Liver (tissue), 9 donors: ENCODE results near the gene ANKRD13D. TPM values are rescaled to one million over a fixed set of nuclear protein-coding genes. Genes with fewer than 3 reads are reported as not detected.

Source experiments
- DNase-seq: peaks from one replicate; pipeline ENCODE4 v3.0.0-alpha.2; 2017; ENCODE audit warnings: low spot score
- H3K27ac ChIP-seq, 2 donors: one replicate each; pipeline ENCODE4 v1.7.0; 2013; ENCODE audit warnings: inconsistent platforms in 2 of 2, low read length in 2 of 2, control low read depth in 1 of 2, low read depth in 1 of 2, mild to moderate bottlenecking in 1 of 2
- H3K27me3 ChIP-seq, 4 donors: one replicate each; pipeline versions ENCODE4 v1.6.1 to v1.7.0; 2013; ENCODE audit warnings: low read length in 3 of 4, inconsistent platforms in 1 of 4, mild to moderate bottlenecking in 1 of 4, moderate library complexity in 1 of 4; ENCODE audit not compliant: control insufficient read depth in 4 of 4, insufficient read depth in 4 of 4
- H3K36me3 ChIP-seq, 4 donors: one replicate each; pipeline versions ENCODE4 v1.6.1 to v1.7.0; 2013; ENCODE audit warnings: low read length in 3 of 4, mild to moderate bottlenecking in 3 of 4, low read depth in 1 of 4, moderate library complexity in 1 of 4; ENCODE audit not compliant: control insufficient read depth in 4 of 4, insufficient read depth in 3 of 4
- H3K4me1 ChIP-seq, 4 donors: one replicate each; pipeline versions ENCODE4 v1.6.1 to v1.7.0; 2013; ENCODE audit warnings: low read length in 3 of 4, mild to moderate bottlenecking in 3 of 4, moderate library complexity in 1 of 4; ENCODE audit not compliant: control insufficient read depth in 4 of 4, insufficient read depth in 4 of 4
- H3K4me3 ChIP-seq, 3 donors: one replicate each; pipeline versions ENCODE4 v1.6.1 to v1.7.0; 2013; ENCODE audit warnings: low read length in 3 of 3, control low read depth in 1 of 3, low read depth in 1 of 3, mild to moderate bottlenecking in 1 of 3
- H3K9ac ChIP-seq, 2 donors: one replicate each; pipeline ENCODE4 v1.7.0; 2013; ENCODE audit warnings: low read length in 2 of 2, mild to moderate bottlenecking in 2 of 2, moderate library complexity in 2 of 2, control low read depth in 1 of 2, low read depth in 1 of 2
- H3K9me3 ChIP-seq, 4 donors: one replicate each; pipeline versions ENCODE4 v1.6.1 to v1.7.0; 2013; ENCODE audit warnings: low read length in 3 of 4; ENCODE audit not compliant: control insufficient read depth in 4 of 4
- CTCF ChIP-seq: fragments of 150-350 bp; IDR thresholded peaks from 2 replicates; pipeline ENCODE4 v1.5.1; 2017; ENCODE audit warnings: improper control_type of control experiment, low read depth, low read length; ENCODE audit not compliant: missing input control
- FOXA1 ChIP-seq: IDR thresholded peaks from 2 replicates; pipeline ENCODE4 v1.6.1; 2016; ENCODE audit warnings: antibody characterized with exemption
- FOXA2 ChIP-seq: IDR thresholded peaks from 2 replicates; pipeline ENCODE4 v1.6.1; 2016; ENCODE audit warnings: antibody characterized with exemption
- GABPA ChIP-seq, 2 donors: IDR thresholded peaks in 1 of 2; conservative IDR thresholded peaks in 1 of 2; 2 replicates each; pipeline ENCODE4 v1.6.1; 2016; ENCODE audit warnings: antibody characterized with exemption in 2 of 2, mild to moderate bottlenecking in 1 of 2, moderate library complexity in 1 of 2
- HNF4A ChIP-seq, 2 donors: conservative IDR thresholded peaks; 2 replicates each; pipeline ENCODE4 v1.6.1; 2016; ENCODE audit warnings: antibody characterized with exemption in 2 of 2, mild to moderate bottlenecking in 2 of 2
- HNF4G ChIP-seq: IDR thresholded peaks from 2 replicates; pipeline ENCODE4 v1.6.1; 2016; ENCODE audit warnings: antibody characterized with exemption
- JUND ChIP-seq, 2 donors: IDR thresholded peaks; 2 replicates each; pipeline ENCODE4 v1.6.1; 2016; ENCODE audit warnings: antibody characterized with exemption in 2 of 2
- MAX ChIP-seq: IDR thresholded peaks from 2 replicates; pipeline ENCODE4 v1.6.1; 2016; ENCODE audit warnings: antibody characterized with exemption
- NR2F2 ChIP-seq: IDR thresholded peaks from 2 replicates; pipeline ENCODE4 v1.6.1; 2016; ENCODE audit warnings: antibody characterized with exemption
- RAD21 ChIP-seq, 2 donors: IDR thresholded peaks; 2 replicates each; pipeline ENCODE4 v1.6.1; 2016; ENCODE audit warnings: antibody characterized with exemption in 2 of 2, mild to moderate bottlenecking in 2 of 2
- REST ChIP-seq: IDR thresholded peaks from 2 replicates; pipeline ENCODE4 v1.6.1; 2016; ENCODE audit warnings: antibody characterized with exemption, mild to moderate bottlenecking
- RXRA ChIP-seq, 2 donors: IDR thresholded peaks; 2 replicates each; pipeline ENCODE4 v1.6.1; 2017 to 2018; ENCODE audit warnings: antibody characterized with exemption in 2 of 2, mild to moderate bottlenecking in 1 of 2
- SP1 ChIP-seq: IDR thresholded peaks from 2 replicates; pipeline ENCODE4 v1.6.1; 2018; ENCODE audit warnings: antibody characterized with exemption, mild to moderate bottlenecking
- WGBS: extraction: QIAGEN DNeasy Blood & Tissue Kit; methylation state at CpG from one replicate; pipeline ENCODE4 v1.1.7; 2013; 5-methylcytosine and 5-hydroxymethylcytosine counted together
- polyA plus RNA-seq, 2 donors: library from polyadenylated mRNA; stranded (reverse) in 1 of 2; unstranded in 1 of 2; fragments of 200-250 nt in 1 of 2; fragments of >200 nt in 1 of 2; fragmentation: Nextera tagmentation in 1 of 2; extraction: Ambion mirVana in 1 of 2; gene quantifications; one replicate each; pipeline versions ENCODE4 v1.2.1 to v1.2.3, GENCODE V29; 2013 to 2015
- total RNA-seq, 2 donors: library from RNA; depleted of rRNA; stranded (reverse); fragments of >200 nt; gene quantifications; one replicate each; pipeline ENCODE4 v1.2.3, GENCODE V29; 2014
- donor health status: healthy.
- donor health status: healthy.
- donor health status: healthy.
- donor health status: healthy.
- donor health status: healthy.

Gene ANKRD13D
- total and polyA plus RNA-seq, 4 donors: 5.5 to 15.0 (median 5.9) TPM

GRCh38 chr11:67252831-67253239, 36.3 kb upstream of the ANKRD13D start:
- no peak for DNase-seq
- no peak overlapping the region for H3K9ac ChIP-seq
- TF ChIP-seq SP1 (no peak), RAD21 (IDR thresholded peaks at IDR 0.05) (peak; percentile 64 to 73), NR2F2 (no peak), FOXA2 (no peak), FOXA1 (no peak), JUND (IDR thresholded peaks at IDR 0.05) (no peak), CTCF (peak; percentile 29), GABPA (IDR thresholded peaks at IDR 0.05 in 1 of 2, conservative IDR thresholded peaks at IDR 0.05 in 1 of 2) (no peak), MAX (no peak), RXRA (IDR thresholded peaks at IDR 0.05) (peak in 1 of 2 donors; percentile 9)
- H3K27me3 ChIP-seq: no peaks in the 10 kb centered on the region
- 88% methylated on average over 4 of the region's 4 CpGs for WGBS
- no peaks in the 10 kb centered on the region for H3K9me3 ChIP-seq
- peaks cover 26 to 80% (median 69%) of the 10 kb centered on the region in 4 donors for H3K36me3 ChIP-seq
- H3K27ac ChIP-seq: no peak overlapping the region
- H3K4me1 ChIP-seq: peaks cover 2 to 60% (median 48%) of the 10 kb centered on the region in 4 donors
- no peak overlapping the region for H3K4me3 ChIP-seq

- no peak for TF ChIP-seq REST
- TF ChIP-seq HNF4G: no peak
- no peak for TF ChIP-seq JUND (IDR thresholded peaks at IDR 0.05)
- TF ChIP-seq MAX: no peak
- TF ChIP-seq HNF4A (conservative IDR thresholded peaks at IDR 0.05): no peak
- TF ChIP-seq CTCF: no peak
Measured at GRCh38 chr11:67253872-67254624, 35.1 kb upstream of the ANKRD13D start.

More at GRCh38 chr11:67253872-67254624, 35.1 kb upstream of the ANKRD13D start:
- WGBS: 91% methylated on average over 14 of the region's 14 CpGs
- H3K4me1 ChIP-seq: peaks cover 6 to 58% (median 44%) of the 10 kb centered on the region in 4 donors
- DNase-seq: no peak
- H3K27ac ChIP-seq: no peak overlapping the region
- no peak overlapping the region for H3K9ac ChIP-seq
- no peaks in the 10 kb centered on the region for H3K27me3 ChIP-seq
- H3K36me3 ChIP-seq: peaks cover 23 to 68% (median 63%) of the 10 kb centered on the region in 4 donors
- H3K4me3 ChIP-seq: no peak overlapping the region
- H3K9me3 ChIP-seq: no peaks in the 10 kb centered on the region
